HG03571 (cell line): ENCODE data around the gene MPC2.

ENCODE experiments used
- ATAC-seq: cut with Tn5 transposase; IDR thresholded peaks from one replicate; pipeline ENCODE4 v1.9.1; 2021; ENCODE audit not compliant: unreplicated experiment

The MPC2 gene

DNA sequence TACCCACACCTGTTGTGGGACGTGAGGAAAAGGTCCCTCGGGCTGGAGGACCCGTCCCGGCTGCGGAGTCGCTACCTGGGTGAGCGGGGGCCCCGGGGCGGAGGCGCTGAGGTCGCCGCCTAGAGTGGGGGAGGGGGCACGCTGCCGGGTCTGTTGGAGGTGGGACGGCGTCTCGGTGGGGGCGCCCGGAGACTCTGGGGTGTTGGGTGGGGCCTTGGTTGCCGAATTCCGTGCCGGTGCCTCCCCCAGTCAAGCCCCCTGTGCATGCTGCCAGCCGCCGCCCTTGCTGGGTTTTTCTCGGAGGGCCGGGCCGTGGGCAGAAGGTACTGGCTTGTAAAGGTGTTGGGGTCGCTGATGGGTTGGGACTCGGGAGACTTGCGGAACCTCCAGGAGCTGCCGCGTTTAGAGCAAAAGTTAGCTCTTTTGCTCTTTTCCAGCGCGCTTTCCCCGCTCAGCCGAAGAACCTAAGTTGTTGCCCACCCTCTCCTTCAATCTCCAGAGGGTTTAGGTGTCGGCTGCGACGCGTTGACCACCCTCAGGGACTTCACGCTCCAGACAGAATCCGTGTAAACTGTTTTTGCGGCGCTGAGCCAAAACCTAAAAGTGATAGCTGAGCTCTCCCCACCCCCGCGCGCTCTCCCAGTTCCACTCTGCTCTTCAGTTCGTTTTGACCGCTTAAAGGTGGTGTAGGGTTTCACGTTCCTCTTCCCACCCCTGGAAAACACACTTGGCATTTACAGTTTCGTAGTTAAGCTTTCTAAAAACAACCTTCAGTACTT, at the start of gene MPC2:
Gene MPC2 (minus strand): TSS at position 143 of the 779 bp plus-strand sequence. CDS start 1,231 bp downstream, outside the sequence.
- ATAC-seq, result peak; percentile 14

- ATAC-seq, result no peak
These were observed 48.1 kb upstream of the MPC2 start for GRCh38 chr1:167984886-167985489.

DNA sequence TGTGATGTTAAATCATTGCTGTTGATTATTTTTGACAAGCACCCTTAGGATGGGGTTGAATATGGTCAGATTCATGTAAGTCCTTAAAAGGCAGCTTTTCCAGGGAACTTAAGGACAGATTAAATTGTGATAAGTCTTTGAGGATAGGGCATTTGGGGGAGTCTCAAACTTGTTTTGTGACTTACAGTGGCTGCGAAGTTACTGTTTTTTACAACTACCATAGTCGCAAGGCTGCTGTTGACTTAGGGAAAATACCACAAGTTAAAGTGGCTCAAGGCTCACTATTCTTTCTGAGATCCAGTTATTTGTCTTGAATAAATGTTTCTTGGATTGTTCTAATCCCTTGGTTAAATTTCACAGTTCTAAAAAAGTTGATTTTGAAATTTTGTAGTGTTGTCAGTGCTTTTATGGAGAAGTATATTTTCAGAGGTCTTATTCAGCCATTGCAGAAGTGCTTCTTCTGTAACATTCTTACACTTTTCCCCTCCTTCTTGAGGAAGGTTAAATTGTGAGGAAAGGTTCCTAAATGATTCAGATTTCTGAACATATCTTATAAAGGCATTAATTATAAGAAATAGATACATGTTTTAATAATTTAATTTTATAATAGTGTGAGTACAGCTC, 47.0 kb upstream of the MPC2 start:
- ATAC-seq, result no peak

DNA sequence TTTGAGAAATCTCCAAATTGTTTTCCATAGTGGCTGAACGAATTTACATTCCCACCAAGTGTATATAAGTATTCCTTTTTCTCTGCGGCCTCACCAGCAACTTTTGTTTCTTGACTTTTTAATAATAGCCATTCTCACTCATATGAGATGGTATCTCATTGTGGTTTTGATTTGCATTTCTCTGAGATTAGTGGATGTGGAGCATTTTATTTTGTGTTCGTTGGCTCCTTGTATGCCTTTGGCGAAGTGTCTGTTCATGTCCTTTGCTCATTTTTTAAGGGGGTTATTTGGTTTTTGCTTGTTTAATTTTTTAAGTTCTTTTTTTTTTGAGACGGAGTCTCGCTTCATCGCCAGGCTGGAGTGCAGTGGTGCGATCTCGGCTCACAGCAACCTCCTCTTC, 45.1 kb upstream of the MPC2 start:
- ATAC-seq, result no peak

- ATAC-seq, result no peak
These were observed 40.4 kb upstream of the MPC2 start for GRCh38 chr1:167977245-167977644.

- no peak for ATAC-seq
These were observed 37.8 kb upstream of the MPC2 start for GRCh38 chr1:167974698-167975097.

DNA sequence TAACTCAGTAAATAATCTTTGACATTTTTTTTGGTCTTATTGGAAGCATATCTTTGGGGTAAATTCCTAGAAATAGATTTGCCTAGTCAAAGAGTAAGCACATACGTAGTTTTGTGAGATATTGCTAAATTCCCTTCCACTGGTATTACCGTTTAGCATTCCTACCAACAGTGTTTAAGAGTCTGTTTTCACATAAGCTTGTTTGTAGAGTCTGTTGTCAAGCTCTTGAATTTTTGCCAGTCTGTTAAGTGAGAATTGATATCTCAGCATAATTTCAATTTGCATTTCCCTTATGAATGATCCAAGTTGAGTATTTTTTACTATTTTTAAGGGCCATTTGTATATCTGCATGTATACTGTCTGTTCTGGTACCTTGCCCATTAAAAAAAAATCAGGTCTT, 37.0 kb upstream of the MPC2 start:
- ATAC-seq, result no peak

DNA sequence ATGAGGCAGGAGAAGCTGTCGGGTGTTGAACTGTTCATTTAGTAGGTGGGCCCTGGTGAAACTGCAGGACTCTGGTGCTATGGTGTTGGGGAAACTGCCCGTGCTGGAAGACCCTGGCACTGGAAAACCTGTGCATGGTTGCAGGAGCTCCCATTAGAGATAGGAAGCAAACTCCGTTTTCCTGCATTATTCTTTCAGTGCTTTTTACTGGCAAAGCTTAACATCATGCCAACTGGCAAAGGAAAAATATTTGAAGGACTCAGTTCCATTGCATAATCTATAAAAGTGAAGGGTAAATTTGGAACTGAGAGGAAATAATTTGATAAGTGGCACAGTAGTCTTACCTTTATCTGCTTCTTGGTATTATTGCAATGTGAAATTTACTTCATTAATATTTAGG, 31.7 kb upstream of the MPC2 start:
- ATAC-seq, result no peak

- no peak for ATAC-seq
These were observed 29.2 kb upstream of the MPC2 start for GRCh38 chr1:167966050-167966449.

DNA sequence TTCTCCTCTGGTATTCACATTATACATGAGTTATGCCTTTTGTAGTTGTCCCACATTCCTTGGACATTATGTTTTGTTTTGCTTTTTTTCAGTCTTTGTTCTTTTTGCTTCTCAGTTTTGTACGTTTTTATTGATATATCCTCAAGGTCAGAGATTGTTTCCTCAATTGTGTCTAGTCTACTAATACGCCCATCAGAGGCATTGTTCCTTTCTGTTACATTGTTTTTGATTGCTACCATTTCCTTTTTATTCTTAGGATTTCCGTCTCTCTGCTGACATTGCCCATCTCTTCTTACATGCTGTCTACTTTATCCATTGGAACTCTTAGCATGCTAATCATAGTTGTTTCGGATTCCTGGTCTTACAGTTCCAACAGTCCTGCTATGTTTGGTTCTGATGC, 27.8 kb upstream of the MPC2 start:
- no peak for ATAC-seq

GRCh38 chr1:167957710-167958109, 20.8 kb upstream of the MPC2 start:
- no peak for ATAC-seq

DNA sequence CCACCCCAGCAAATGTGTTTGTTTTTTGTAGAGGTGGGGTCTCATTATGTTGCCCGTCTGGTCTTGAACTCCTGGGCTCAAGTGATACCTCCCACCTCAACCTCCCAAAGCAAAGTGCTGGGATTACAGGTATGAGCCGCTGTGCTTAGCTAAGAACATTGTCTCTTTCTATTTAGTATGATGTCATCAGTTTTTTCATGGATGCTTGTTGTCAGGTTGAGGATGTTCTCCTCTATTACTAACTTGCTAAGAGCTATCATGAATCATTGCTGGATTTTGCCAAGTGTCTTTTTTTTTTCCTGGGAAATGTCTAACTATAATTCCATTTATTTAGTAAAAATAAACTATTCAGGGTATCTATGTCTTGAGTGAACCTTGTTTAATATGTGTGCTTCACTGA, 19.0 kb upstream of the MPC2 start:
- no peak for ATAC-seq

DNA sequence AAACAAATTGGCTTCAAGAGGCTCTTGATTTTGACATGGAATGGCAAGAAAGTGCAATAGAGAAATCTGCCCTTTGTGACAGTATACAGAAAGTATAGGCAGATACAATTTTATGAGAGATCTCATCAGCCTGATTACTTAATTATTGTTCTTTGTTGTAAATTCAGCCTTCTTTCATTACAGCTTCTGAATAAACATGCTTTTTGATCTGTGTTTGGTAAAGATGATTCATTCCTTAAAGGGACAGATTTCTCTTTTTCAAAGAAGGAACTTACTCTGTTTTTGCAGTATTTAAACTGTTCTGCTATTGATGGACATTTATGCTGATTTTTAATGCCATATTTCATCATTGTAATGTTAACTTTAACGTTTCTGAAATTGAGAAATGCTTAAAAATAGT, 13.7 kb upstream of the MPC2 start:
- ATAC-seq, result no peak

- no peak for ATAC-seq
These were observed 12.9 kb upstream of the MPC2 start for GRCh38 chr1:167949785-167950184.

DNA sequence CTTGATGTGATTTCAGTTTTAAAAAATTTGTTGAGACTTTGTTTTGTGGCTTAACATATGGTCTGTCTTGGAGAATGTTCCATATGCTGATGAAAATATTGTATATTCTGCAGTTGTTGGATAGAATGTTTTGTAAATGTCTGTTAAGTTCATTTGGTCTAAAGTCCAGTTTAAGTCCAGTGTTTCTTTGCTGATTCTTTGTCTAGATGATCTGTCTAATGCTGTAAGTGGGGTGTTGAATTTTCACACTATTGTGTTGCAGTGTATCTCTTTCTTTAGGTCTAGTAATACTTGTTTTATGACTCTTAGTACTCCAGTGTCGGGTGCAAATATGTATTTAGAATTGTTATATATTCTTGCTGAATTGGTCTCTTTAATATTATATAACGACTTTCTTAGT, 10.9 kb upstream of the MPC2 start:
- no peak for ATAC-seq

GRCh38 chr1:167943541-167943940, 6.7 kb upstream of the MPC2 start:
- ATAC-seq, result no peak

DNA sequence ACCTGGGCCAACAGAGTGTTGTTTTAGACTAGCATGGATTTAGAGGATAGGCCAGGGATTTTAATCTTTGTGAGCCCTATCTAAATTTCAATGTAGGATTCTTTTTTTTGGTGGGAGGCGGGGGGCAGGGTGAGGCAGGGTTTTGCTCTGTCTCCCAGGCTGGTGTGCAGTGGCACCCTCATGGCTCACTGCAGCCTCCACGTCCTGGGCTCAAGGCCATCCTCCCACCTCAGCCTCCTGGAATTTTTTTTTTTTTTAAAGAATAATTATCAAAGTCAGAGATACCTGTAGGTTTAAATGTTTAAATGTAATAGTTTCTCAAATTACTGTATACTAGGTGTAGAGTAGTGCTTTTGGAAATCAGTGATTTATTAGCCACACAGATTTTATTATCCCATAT, 3.4 kb upstream of the MPC2 start:
- ATAC-seq, result no peak

DNA sequence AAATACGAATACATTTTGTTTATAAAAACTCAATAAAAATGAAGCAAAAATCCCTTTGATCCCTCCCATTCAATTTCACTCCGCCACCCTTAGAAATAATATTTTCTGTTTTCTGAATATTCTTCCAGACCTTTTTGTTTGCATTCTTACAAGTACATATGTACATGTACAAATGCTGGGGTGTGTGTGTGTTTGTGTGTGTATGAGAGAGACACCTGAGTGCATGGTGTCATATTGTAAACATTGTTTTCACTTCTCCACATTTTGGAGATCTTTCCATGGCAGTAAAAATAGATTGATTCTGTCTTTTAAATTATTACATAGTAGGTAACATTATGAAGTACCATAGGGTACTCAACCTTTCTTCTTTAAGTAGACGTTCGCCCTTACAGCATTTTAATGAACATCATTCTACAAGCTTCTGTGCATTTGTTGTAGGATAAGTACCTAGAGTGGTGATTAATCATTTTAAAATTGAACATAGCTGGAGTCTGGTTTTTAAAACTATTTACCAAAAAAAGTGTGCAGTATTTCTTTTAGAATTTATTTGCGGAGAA, 1.3 kb upstream of the MPC2 start:
- ATAC-seq, result no peak

DNA sequence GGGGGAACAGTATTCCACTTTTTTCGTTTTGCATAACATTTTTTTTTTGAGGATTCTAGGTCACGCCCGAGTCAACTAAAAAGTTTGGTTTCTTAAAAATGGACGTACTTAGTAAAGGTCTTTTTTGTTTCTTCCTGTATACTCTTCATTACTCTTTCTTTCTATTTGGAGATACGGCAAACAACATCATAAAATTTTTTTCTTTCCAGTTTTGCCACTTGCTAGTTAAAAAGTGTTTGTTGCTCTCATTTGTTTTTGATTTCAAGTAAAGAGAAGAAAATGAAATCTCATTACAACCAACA, 788 bp upstream of the MPC2 start:
- no peak for ATAC-seq

DNA sequence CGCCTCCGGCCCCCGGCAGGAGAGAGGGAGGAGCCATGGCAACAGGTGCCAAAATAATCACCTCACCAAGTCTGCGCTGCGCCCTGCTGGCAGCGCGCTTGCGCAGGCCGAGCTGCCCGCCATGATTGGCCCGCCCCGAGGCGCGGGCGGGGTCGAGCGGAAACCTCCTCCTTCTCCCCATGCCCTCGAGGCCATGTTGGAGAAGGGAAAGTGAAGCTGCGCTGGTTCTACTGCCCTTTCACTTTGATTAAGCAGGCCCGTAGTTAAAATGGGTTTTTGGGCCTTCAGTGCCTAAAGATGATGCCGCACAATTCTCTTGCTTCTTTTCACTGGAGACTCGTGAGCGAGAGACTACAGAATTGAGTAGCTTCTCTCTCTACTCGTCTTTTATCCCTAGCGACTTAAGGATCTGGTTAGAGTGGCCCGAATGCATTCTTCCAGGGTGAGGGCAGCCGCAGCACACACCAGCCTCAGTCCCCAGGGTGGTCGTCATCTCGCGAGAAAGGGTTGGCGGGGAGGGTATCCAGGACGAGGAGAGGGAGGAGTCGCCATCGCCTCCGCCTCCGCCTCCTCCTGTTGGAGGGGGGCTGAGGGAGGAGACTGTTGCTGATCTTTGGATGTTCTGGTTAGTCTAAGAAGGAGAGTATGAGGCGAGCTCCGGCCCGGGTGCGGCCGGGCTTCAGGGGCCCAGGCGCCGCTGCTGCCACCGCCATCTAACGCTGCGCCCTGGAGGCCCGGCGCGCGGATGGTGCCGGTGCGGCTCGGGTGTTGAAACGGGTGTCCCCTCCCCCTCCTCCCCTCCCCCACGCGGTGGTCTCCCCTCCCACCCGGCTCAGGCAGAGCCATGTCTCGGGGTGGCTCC, 573 bp downstream of the MPC2 start, which contains the start of gene DCAF6:
Gene DCAF6 (plus strand): TSS at position 616 of the 862 bp plus-strand sequence. CDS start 229 bp downstream, at position 845.
- peak; percentile 69 for ATAC-seq
